HepG2 (cell line): ENCODE measurements around the gene CAPZA2. TPM values are rescaled to one million over a fixed set of nuclear protein-coding genes. Genes with fewer than 3 reads are reported as not detected.

Experiments
- ATAC-seq: fragments of 200-7000 bp; cut with Tn5 transposase; 3 replicates; pipeline ENCODE4 v1.9.1; 2020; ENCODE audit warnings: mild to moderate bottlenecking, moderate library complexity
- BruUV-seq: library from RNA; stranded (reverse); fragments of 400-500 nt; replicated peaks from 2 replicates; lab custom pipeline; 2021; lab: Mats Ljungman, UMichigan
- CTCF ChIA-PET: fragments of 300-600 bp; formaldehyde crosslinking; extraction: SDS; loops from one replicate; lab custom pipeline; 2021; ENCODE audit warnings: low total read pairs, inconsistent platforms, low intra/inter-chr PET ratio; lab: Yijun Ruan, JAX
- POLR2A ChIA-PET: fragments of 350-600 bp; sonication (Branson Sonifier 250); formaldehyde crosslinking; loops from one replicate; lab custom pipeline; 2020; ENCODE audit warnings: antibody characterized with exemption, inconsistent platforms; lab: Yijun Ruan, JAX
- DNase-seq: peaks from one replicate; pipeline ENCODE4 v3.0.0-alpha.2; 2015; ENCODE audit warnings: low spot score
- FAIRE-seq: peaks from 3 replicates; lab custom pipeline; 2011; peaks lifted over from hg19 to GRCh38; lab: Jason Lieb, UNC
- H2AFZ ChIP-seq: one replicate; pipeline ENCODE4 v1.6.1; 2011; ENCODE audit warnings: low read length, inconsistent platforms
- H3K27ac ChIP-seq: fragments of 300-600 bp; 3 replicates; pipeline ENCODE4 v1.8.0; 2011; ENCODE audit warnings: mixed run types, mild to moderate bottlenecking, mixed read lengths, low read length, inconsistent platforms; ENCODE audit not compliant: insufficient read depth; ENCODE audit errors: extremely low read length
- H3K27me3 ChIP-seq, 2 experiments: fragments of 200-600 bp in 1 of 2; 2 replicates in 1 of 2; 3 replicates in 1 of 2; pipeline versions ENCODE4 v1.6.0 to v1.8.0; 2011; ENCODE audit warnings: low read length in 2 of 2, mild to moderate bottlenecking in 2 of 2, moderate library complexity in 2 of 2, inconsistent platforms in 1 of 2; ENCODE audit not compliant: insufficient read depth in 2 of 2, control insufficient read depth in 1 of 2
- H3K36me3 ChIP-seq, 2 experiments: fragments of 200-600 bp in 1 of 2; replicated peaks in 1 of 2; 2 replicates in 1 of 2; 3 replicates in 1 of 2; pipeline versions ENCODE4 v1.5.1 to v1.8.0; 2011; ENCODE audit warnings: low read length in 2 of 2, inconsistent platforms in 1 of 2; ENCODE audit not compliant: insufficient read depth in 2 of 2, control insufficient read depth in 1 of 2
- H3K4me1 ChIP-seq: 2 replicates; pipeline ENCODE4 v1.5.1; 2012; ENCODE audit warnings: low read length, inconsistent platforms; ENCODE audit not compliant: insufficient read depth
- H3K4me2 ChIP-seq: 2 replicates; pipeline ENCODE4 v1.6.0; 2011; ENCODE audit warnings: low read depth, low read length, inconsistent platforms
- H3K4me3 ChIP-seq, 3 experiments: fragments of 200-600 bp in 1 of 3; sonication (generic), shearing (Covaris generic) in 1 of 3; replicated peaks in 1 of 3; 2 replicates each; pipeline ENCODE4 v1.5.1; 2011 to 2016; ENCODE audit warnings: low read length in 3 of 3, inconsistent platforms in 2 of 3, low read depth in 2 of 3, mild to moderate bottlenecking in 2 of 3, control low read depth in 1 of 3, mixed read lengths in 1 of 3; ENCODE audit not compliant: insufficient read depth in 1 of 3
- H3K79me2 ChIP-seq: one replicate; pipeline ENCODE4 v1.6.1; 2011; ENCODE audit warnings: low read length, inconsistent platforms; ENCODE audit not compliant: insufficient read depth
- H3K9ac ChIP-seq: 2 replicates; pipeline ENCODE4 v1.6.0; 2011; ENCODE audit warnings: mild to moderate bottlenecking, low read depth, low read length, inconsistent platforms; ENCODE audit not compliant: insufficient read depth
- H3K9me3 ChIP-seq: 2 replicates; pipeline ENCODE4 v1.5.1; 2012; ENCODE audit warnings: mild to moderate bottlenecking, low read length
- H4K20me1 ChIP-seq: 2 replicates; pipeline ENCODE4 v1.6.0; 2011; ENCODE audit warnings: inconsistent platforms, mild to moderate bottlenecking, low read length, moderate library complexity; ENCODE audit not compliant: insufficient read depth
- ARNT ChIP-seq: fragments of 450-650 bp; IDR thresholded peaks from 2 replicates; pipeline ENCODE4 v1.6.1; 2017
- ATF3 ChIP-seq: sonication (generic); formaldehyde crosslinking; IDR thresholded peaks from 2 replicates; pipeline ENCODE4 v1.4.0; 2020; ENCODE audit warnings: missing genetic modification reagents
- JUNB ChIP-seq: sonication (generic); formaldehyde crosslinking; IDR thresholded peaks from 2 replicates; pipeline ENCODE4 v1.8.0; 2022; ENCODE audit warnings: missing genetic modification reagents, mild to moderate bottlenecking, borderline replicate concordance
- NPAS2 ChIP-seq: sonication (generic); formaldehyde crosslinking; IDR thresholded peaks from 2 replicates; pipeline ENCODE4 v1.8.0; 2022; ENCODE audit warnings: mild to moderate bottlenecking, missing genetic modification reagents, borderline replicate concordance
- NR2F1 ChIP-seq, 2 experiments: fragments of 450-650 bp in 1 of 2; formaldehyde crosslinking in 1 of 2; IDR thresholded peaks; 2 replicates each; pipeline versions ENCODE4 v1.5.0 to v1.6.1; 2016 to 2020; ENCODE audit warnings: mild to moderate bottlenecking in 1 of 2, missing compliant biosample characterization in 1 of 2, missing genetic modification reagents in 1 of 2, moderate library complexity in 1 of 2
- PAF1 ChIP-seq: IDR thresholded peaks from 2 replicates; pipeline ENCODE4 v1.6.1; 2016; ENCODE audit warnings: missing genetic modification reagents, missing compliant biosample characterization
- TFE3 ChIP-seq: IDR thresholded peaks from 2 replicates; pipeline ENCODE4 v1.6.1; 2016
- XBP1 ChIP-seq: sonication (generic); formaldehyde crosslinking; IDR thresholded peaks from 2 replicates; pipeline ENCODE4 v1.5.0; 2020; ENCODE audit warnings: missing genetic modification reagents
- ZNF143 ChIP-seq: sonication (generic); formaldehyde crosslinking; IDR thresholded peaks from 2 replicates; pipeline ENCODE4 v1.4.0; 2020; ENCODE audit warnings: missing genetic modification reagents
- ZNF24 ChIP-seq: fragments of 450-650 bp; IDR thresholded peaks from 2 replicates; pipeline ENCODE4 v1.6.1; 2017; ENCODE audit warnings: antibody characterized with exemption, mild to moderate bottlenecking
- ZNF33A ChIP-seq: sonication (generic); formaldehyde crosslinking; IDR thresholded peaks from 2 replicates; pipeline ENCODE4 v1.5.1; 2020; ENCODE audit warnings: missing genetic modification reagents, mild to moderate bottlenecking, moderate library complexity, borderline replicate concordance
- ZNF547 ChIP-seq: sonication (generic); formaldehyde crosslinking; IDR thresholded peaks from 2 replicates; pipeline ENCODE4 v1.5.1; 2020; ENCODE audit warnings: mild to moderate bottlenecking, missing genetic modification reagents
- ZNF557 ChIP-seq: sonication (generic); formaldehyde crosslinking; IDR thresholded peaks from 2 replicates; pipeline ENCODE4 v1.4.0; 2020; ENCODE audit warnings: missing genetic modification reagents
- ZNF639 ChIP-seq: conservative IDR thresholded peaks from 2 replicates; pipeline ENCODE4 v1.6.1; 2018; ENCODE audit warnings: missing genetic modification reagents
- ZNF792 ChIP-seq: IDR thresholded peaks from 2 replicates; pipeline ENCODE4 v1.6.1; 2016
- WGBS: methylation state at CpG from one replicate; pipeline ENCODE4 v1.1.6; 2017; ENCODE audit warnings: low lambda C conversion rate; 5-methylcytosine and 5-hydroxymethylcytosine counted together
- in situ Hi-C: cut with HindIII; loops from 2 replicates; pipeline ENCODE4 v1.10.0; 2017; ENCODE audit warnings: low pct_unique_long_range_greater_than_20kb; ENCODE audit not compliant: extremely low pct_ligation_motif_present
- intact Hi-C: fragments of 100-400 bp; cut with micrococcal nuclease; formaldehyde crosslinking; loops from one replicate; pipeline ENCODE4 v1.10.0; 2022; ENCODE audit not compliant: unreplicated experiment
- polyA plus RNA-seq, 8 experiments: library from polyadenylated mRNA; depleted of rRNA in 3 of 8; stranded (reverse) in 7 of 8; unstranded in 1 of 8; fragments of >200 nt; fragmentation: Illumina TruSeq in 4 of 8; extraction: Trizol in 4 of 8; gene quantifications; 2 replicates each; pipeline versions ENCODE4 v1.2.1 to v1.2.3, GENCODE V29; 2011 to 2016; ENCODE audit warnings: low read depth in 4 of 8, missing spikeins in 1 of 8, mixed read lengths in 1 of 8; ENCODE audit not compliant: insufficient read depth in 1 of 8
- total RNA-seq, 5 experiments: library from RNA; depleted of rRNA; stranded (reverse); fragments of >200 nt; fragmentation: Illumina TruSeq; extraction: Trizol; gene quantifications; 2 replicates each; pipeline ENCODE4 v1.2.3, GENCODE V29; 2016; ENCODE audit warnings: low read depth in 1 of 5
- TF ChIP-seq, protein P1 (sequence below): sonication (generic); formaldehyde crosslinking; IDR thresholded peaks from 2 replicates; pipeline ENCODE4 v1.5.0; 2020; ENCODE audit warnings: mild to moderate bottlenecking, missing genetic modification reagents, borderline replicate concordance

The CAPZA2 gene
- total and polyA plus RNA-seq, 2 of the 13 experiments (the other 11 are each of a cell fraction or from before 2014, with no cell fraction given): 38.4 to 199 TPM

- Histone ChIP-seq H3K27ac (no peak overlapping the region), H3K9ac (no peak overlapping the region), H3K4me2 (no peak overlapping the region), H3K79me2 (no peaks in the 10 kb centered on the region), H3K9me3 (no peaks in the 10 kb centered on the region), H3K4me3 (no peak overlapping the region), H3K36me3 (peaks cover 2 to 4% of the 10 kb centered on the region in 2 experiments; a peak in 4 of 5 replicates), H4K20me1 (no peaks in the 10 kb centered on the region), H3K4me1 (no peaks in the 10 kb centered on the region), H2AFZ (no peak overlapping the region), H3K27me3 (no peaks in the 10 kb centered on the region)
- ChIA-PET POLR2A (no interaction called here), CTCF (no interaction called here)
- FAIRE-seq (no peak), ATAC-seq (no peak), DNase-seq (no peak)
- TF ChIP-seq ZNF24: peak; percentile 89
- no peak for TF ChIP-seq NPAS2
- intact Hi-C loops (no loop called here), in situ Hi-C loops (no loop called here)
- BruUV-seq: no TSS peak
- 69% methylated on average over 5 of the region's 5 CpGs for whole genome bisulfite sequencing
These were observed 60.2 kb downstream of the CAPZA2 start for GRCh38 chr7:116922545-116922944.

DNA sequence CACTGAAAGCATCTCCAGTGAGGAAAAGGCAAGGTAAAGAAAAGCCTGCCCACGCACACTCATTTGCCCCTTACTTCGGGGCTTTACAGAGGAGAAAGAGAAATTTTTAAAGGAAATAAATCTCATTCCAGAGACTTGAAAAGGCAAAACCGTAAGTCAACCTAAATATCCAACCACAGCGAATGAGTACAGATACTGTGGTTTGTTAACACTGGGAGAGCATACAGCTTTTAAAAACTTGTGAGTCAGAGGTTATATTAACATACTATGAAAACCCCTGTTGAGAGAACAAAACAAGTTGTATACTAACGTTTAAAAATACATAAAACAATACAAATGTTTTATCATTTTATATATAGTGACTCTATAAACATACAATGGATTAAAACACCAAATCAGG lies 62.4 kb downstream of the CAPZA2 start:
- DNase-seq: no peak
- Histone ChIP-seq H3K4me1 (peaks cover 20% of the 10 kb centered on the region), H3K27ac (no peak overlapping the region), H3K79me2 (no peaks in the 10 kb centered on the region), H2AFZ (no peak overlapping the region), H3K9ac (no peak overlapping the region), H3K27me3 (no peaks in the 10 kb centered on the region), H4K20me1 (no peaks in the 10 kb centered on the region), H3K4me3 (no peak overlapping the region), H3K9me3 (no peaks in the 10 kb centered on the region), H3K4me2 (no peak overlapping the region), H3K36me3 (no peaks in the 10 kb centered on the region)
- FAIRE-seq: no peak
- BruUV-seq: no TSS peak
- ATAC-seq: no peak
- intact Hi-C loops (no loop called here), in situ Hi-C loops (no loop called here)
- 77% methylated on average over 5 of the region's 5 CpGs for WGBS
- CTCF ChIA-PET: no interaction called here
- POLR2A ChIA-PET: no interaction called here
- TF ChIP-seq XBP1 (CRISPR knock-in tag): no peak
- no peak for TF ChIP-seq PAF1
- TF ChIP-seq, protein P1, sequence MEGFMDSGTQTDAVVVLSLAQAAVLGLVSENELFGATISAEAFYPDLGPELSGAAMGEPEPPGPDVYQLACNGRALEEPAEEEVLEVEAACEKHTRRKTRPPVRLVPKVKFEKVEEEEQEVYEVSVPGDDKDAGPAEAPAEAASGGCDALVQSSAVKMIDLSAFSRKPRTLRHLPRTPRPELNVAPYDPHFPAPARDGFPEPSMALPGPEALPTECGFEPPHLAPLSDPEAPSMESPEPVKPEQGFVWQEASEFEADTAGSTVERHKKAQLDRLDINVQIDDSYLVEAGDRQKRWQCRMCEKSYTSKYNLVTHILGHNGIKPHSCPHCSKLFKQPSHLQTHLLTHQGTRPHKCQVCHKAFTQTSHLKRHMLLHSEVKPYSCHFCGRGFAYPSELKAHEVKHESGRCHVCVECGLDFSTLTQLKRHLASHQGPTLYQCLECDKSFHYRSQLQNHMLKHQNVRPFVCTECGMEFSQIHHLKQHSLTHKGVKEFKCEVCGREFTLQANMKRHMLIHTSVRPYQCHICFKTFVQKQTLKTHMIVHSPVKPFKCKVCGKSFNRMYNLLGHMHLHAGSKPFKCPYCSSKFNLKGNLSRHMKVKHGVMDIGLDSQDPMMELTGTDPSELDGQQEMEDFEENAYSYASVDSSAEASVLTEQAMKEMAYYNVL (CRISPR knock-in tag): no peak
- no peak for TF ChIP-seq ZNF792
- TF ChIP-seq JUNB (CRISPR knock-in tag): no peak
- TF ChIP-seq ZNF639: no peak
- no peak for TF ChIP-seq TFE3
- TF ChIP-seq NR2F1 (CRISPR knock-in tag; IDR thresholded peaks at IDR 0.05): no peak
- no peak for TF ChIP-seq ZNF557 (CRISPR knock-in tag)
- TF ChIP-seq ARNT: no peak
- TF ChIP-seq ZNF547 (CRISPR knock-in tag): no peak
- no peak for TF ChIP-seq ZNF33A (CRISPR knock-in tag)
- TF ChIP-seq ZNF143 (CRISPR knock-in tag): no peak
- TF ChIP-seq ATF3 (CRISPR knock-in tag): no peak
